GM12891 (cell line): ENCODE data around the gene PPM1G.
A peak's percentile ranks its signal among the peaks of the same experiment; 100 is the strongest.
"Not testable (repeated sequence)": the region's sequence is repeated elsewhere in the genome, so short reads cannot be mapped to it uniquely, and the experiment has no call there.

Source experiments
- DNase-seq: peaks from one replicate; pipeline ENCODE4 v3.0.0; 2011; ENCODE audit warnings: low spot score; ENCODE audit not compliant: insufficient read length
- FAIRE-seq: peaks from 2 replicates; lab custom pipeline; 2011; peaks lifted over from hg19 to GRCh38; lab: Jason Lieb, UNC
- PAX5 ChIP-seq: IDR thresholded peaks from 2 replicates; pipeline ENCODE4 v1.6.1; 2011; ENCODE audit warnings: low read length, moderate library complexity, mild to moderate bottlenecking; ENCODE audit not compliant: insufficient read depth, severe bottlenecking
- POLR2A ChIP-seq: IDR thresholded peaks from 2 replicates; pipeline ENCODE4 v1.6.1; 2011; ENCODE audit warnings: low read depth, low read length, control low read depth
- POLR2AphosphoS5 ChIP-seq: IDR thresholded peaks from 2 replicates; pipeline ENCODE4 v1.6.1; 2011; ENCODE audit warnings: low read depth, low read length, control low read depth
- POU2F2 ChIP-seq: IDR thresholded peaks from 2 replicates; pipeline ENCODE4 v1.6.1; 2011; ENCODE audit warnings: low read depth, mild to moderate bottlenecking, control low read depth, low read length, moderate library complexity
- SPI1 ChIP-seq: IDR thresholded peaks from 2 replicates; pipeline ENCODE4 v1.6.1; 2011; ENCODE audit warnings: low read depth, low read length, control low read depth
- TAF1 ChIP-seq: IDR thresholded peaks from 2 replicates; pipeline ENCODE4 v1.6.1; 2011; ENCODE audit warnings: low read depth, low read length, control low read depth

The PPM1G gene

DNA sequence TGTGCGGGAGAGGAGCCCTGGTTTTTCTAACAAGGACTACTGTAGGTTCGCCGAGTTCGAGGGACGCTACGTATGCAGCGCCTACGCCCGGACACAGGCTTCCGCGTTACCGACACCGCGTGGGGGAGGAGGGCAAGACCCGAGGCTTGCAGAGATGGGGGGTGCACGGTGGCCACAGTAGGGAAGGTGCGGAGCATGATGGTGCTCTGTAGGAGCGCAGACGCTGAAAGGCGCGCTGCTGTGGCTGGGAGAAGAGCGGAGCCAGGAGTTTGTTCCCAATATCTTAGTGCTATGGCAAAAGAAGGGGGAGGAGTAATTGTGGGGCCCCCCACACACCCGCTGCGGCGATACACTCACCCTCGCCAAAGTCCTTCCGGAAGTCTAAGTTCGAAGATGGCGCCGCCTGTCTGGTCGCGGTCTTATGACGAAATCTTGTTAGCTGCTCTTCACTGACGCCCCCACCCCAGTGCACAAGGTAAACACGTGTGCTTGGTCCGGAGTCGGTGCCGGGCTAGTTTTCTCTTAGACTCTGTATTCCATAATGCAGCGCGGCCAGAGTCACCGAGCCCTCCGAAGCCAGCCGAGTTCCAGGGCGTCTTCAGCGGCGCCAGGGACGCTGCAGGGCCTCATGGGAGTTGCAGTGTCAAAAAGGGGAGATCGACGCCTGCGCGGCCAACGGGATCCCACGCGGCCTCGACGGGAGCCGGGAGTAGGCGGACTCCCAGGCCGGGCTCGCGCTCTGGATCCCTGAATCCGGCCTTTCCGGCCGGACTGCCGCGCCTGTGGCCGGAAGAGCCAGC lies 52.8 kb downstream of the PPM1G start, which contains the start of gene GTF3C2:
Gene GTF3C2 (minus strand): TSS at position 383 of the 800 bp plus-strand sequence. CDS start 13,210 bp downstream, outside the sequence.
- FAIRE-seq (peak; percentile 85), DNase-seq (peak; percentile 70)

DNA sequence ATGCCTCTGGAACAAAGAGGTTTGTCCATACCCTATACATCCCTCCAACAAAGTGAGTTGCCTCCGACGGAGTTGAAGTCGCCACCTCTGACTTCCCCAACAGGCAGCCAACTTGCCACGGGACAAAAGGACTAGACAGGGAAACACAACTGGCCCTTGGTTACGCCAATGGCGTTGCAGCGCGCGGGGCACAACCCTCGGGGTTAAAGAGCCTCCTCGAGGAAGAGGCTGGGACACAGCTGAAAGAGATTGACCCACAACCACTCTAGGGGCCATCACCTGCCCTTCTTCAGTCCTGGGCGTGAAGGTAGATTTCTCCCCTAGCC lies 53.4 kb downstream of the PPM1G start:
- FAIRE-seq (no peak), DNase-seq (no peak)
- TF ChIP-seq TAF1 = no peak
- no peak; the same call in 1 of the 2 replicates for TF ChIP-seq POLR2AphosphoS5
- TF ChIP-seq SPI1 = no peak
- TF ChIP-seq POLR2A = no peak
- no peak for TF ChIP-seq PAX5
- no peak for TF ChIP-seq POU2F2

More for the DNA sequence above, 52.8 kb downstream of the PPM1G start, which contains the start of gene GTF3C2:
- no peak for TF ChIP-seq SPI1
- peak; percentile 56 for TF ChIP-seq TAF1
- TF ChIP-seq POLR2AphosphoS5 = peak; percentile 87; the same call in 1 of the 2 replicates
- TF ChIP-seq PAX5 = no peak
- TF ChIP-seq POLR2A = peak; percentile 91
- TF ChIP-seq POU2F2 = peak; percentile 71

DNA sequence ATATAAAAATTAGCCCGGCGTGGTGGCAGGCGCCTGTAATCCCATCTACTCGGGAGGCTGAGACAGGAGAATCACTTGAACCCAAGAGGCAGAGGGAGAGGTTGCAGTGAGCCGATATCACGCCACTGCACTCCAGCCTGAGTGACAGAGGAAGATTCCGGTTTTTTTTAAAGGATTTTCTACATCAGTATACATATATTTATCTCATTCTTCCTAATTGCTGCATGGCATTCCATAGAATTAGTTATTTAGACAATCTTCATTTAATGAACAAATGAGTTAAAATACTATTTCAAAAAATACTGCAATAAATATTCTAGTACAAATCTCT lies 54.8 kb downstream of the PPM1G start:
- TF ChIP-seq POLR2A (no peak), TAF1 (no peak), SPI1 (no peak), PAX5 (no peak), POLR2AphosphoS5 (no peak), POU2F2 (no peak)
- FAIRE-seq = no peak
- no peak for DNase-seq

DNA sequence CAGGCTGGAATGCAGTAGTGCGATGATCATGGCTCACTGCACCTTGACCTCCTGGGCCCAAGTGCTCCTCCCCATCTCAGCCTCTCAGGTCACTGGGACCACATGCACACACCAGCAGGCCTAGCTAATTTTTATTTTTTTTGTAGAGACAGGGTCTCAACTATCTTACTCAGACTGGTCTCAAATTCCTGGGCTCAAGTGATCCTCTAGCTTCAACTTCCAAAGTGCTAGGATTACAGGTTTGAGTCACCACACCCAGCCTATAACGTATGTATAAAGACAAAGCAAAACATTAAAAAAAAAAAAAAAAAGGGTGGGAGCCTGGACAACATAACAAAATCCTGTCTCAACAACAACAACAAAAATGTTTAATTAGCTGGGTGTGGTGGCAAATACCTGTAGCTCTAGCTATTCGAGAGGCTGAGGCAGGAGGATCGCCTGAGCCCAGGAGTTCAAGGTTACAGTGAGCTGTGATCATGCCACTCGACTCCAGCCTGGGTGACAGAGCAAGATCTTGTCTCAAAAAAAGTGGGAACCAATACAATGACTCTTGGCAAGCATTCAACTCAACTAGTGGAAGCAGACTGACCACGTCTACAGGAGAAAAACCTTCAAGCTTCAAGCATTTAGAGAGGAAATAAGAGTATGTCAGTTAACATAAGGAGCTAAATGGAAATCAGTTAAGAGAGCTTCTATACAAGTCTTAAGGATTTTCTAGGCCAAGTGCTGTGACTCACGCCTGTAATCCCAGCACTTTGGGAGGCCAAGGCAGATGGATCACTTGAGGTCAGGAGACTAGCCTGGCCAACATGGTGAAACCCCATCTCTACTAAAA lies 55.4 kb downstream of the PPM1G start:
- FAIRE-seq (no peak), DNase-seq (no peak)
- TF ChIP-seq PAX5 (no peak), SPI1 (no peak), POLR2AphosphoS5 (no peak), POU2F2 (no peak)

DNA sequence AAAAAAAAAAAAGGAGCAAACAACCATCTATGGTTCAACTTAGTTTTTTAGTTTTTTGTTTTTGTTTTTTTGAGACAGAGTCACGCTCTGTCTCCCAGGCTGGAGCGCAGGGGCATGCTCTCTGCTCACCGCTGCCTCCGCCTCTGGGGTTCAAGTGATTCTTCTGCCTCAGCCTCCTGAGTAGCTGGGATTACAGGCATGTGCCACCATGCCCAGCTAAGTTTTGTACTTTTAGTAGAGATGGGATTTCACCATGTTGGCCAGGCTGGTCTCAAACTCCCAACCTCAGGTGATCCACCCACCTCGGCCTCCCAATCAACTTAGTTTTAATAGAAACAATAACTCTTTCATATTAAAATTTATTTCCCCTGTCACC lies 56.0 kb downstream of the PPM1G start:
- FAIRE-seq, DNase-seq: not testable (repeated sequence)

DNA sequence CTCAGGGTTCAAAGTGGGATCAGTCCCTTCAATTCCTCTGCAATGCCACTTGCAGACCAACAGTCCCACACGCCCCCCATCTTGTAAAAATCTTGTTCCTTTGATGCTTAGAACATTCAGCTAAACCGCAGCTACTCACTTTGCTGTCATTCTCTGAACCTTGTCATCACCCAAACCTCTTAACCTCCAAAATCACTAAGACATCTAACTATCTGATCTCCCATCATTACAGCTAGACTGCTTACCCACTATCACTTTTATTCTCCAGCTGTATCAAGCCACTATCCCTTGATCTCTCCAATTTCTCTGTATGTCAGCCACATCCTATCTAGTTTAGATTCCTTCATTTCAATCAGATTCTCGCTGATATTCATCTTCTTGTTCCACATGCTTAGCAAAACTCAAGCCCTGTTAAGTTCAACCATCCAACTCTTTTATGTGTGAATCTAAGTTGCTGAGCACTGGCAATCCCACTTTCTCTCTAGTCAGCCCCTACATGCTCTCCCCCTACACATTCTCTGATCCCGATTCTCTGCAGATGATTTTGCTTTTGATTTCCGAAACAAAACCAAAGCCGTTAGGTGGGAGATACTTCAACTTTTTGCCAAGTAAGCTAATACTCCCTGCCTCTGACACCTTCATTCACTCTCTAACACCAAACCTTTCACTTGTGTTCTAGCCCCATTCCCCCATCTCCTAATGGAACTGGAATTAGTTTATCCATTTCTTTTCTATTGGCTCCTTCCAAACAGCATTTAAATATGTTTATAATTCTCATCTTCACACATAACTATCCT lies 57.4 kb downstream of the PPM1G start:
- TF ChIP-seq PAX5 (no peak), SPI1 (no peak), POLR2A (no peak), POLR2AphosphoS5 (no peak), POU2F2 (no peak), TAF1 (no peak)
- DNase-seq = no peak
- FAIRE-seq = no peak

DNA sequence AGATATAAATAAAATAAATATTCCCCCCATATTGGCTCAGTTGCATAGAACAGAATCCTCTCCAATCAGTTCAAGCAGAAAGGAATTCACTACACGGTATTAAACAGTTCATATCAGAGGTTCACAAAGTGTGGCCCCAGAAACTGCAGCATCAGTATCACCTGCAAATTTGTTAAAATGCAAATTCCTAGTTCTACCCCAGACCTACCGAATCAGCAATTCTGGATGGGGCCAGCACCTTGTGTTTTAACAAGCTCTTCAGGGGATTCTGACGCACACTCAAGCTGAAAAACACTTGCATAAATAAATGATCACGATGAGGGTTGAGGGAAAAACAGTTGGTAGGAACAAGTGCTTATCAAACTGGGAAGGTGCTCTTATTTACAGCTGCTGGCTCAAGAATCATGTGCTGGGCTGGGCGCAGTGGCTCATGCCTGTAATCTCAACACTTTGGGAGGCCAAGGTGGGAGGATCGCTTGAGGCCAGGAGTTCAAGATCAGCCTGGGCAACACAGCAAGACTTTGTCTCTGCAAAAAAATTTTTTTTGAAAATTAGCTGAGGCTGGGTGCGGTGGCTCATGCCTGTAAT lies 59.2 kb downstream of the PPM1G start:
- FAIRE-seq (no peak), DNase-seq (no peak)
- no peak for TF ChIP-seq POLR2A
- no peak for TF ChIP-seq POU2F2
- no peak for TF ChIP-seq PAX5
- TF ChIP-seq POLR2AphosphoS5 = no peak
- TF ChIP-seq SPI1 = no peak
- TF ChIP-seq TAF1 = no peak

DNA sequence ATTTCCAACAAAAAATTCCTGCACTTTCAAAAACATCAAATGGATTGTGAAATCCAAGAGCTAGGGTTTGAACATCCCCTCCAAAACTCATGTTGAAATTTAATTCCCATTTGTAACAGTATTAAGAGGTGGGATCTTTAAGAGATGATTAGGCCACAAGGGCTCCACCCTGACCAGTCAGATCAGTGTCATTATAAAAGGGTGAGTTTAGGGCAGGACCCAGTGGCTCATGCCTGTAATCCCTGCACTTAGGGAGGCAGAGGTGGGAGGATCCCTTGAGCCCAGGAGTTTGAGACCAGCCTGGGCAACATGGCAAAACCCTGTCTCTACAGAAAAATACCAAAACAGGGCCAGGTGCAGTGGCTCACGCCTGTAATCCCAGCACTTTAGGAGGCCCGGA lies 61.8 kb downstream of the PPM1G start:
- DNase-seq = no peak
- TF ChIP-seq PAX5 (no peak), POLR2AphosphoS5 (no peak), TAF1 (no peak), SPI1 (no peak), POU2F2 (no peak), POLR2A (no peak)
- FAIRE-seq = no peak

DNA sequence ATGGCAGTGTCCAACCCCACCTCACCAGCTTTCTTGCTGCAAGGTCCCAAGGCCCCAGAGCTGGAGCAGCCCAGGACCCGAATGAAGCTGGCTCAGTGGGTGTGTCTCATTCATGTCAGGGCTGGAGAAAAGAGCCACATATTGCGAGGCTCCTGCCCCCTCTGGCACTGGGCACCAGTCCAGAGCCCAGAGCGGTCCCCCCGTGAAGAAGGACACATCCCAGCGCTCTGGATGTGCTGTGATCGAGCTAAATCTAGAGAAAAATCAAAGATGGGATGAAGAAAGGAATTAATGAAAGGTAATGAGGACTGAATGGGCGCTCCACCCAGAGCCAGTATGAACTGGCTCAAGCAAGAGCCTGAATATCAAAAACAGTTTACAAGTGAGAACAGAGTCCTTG lies 73.2 kb downstream of the PPM1G start:
- no peak for FAIRE-seq
- DNase-seq = no peak
- TF ChIP-seq POLR2A (no peak), POU2F2 (no peak), PAX5 (no peak)
